GM12801 (cell line): ENCODE data around the gene SHANK2.

Experiments
- TF ChIP-seq, protein P1 (sequence below): IDR thresholded peaks from one replicate; pipeline ENCODE4 v1.5.1; 2011; ENCODE audit warnings: control low read depth; ENCODE audit not compliant: insufficient read length; ENCODE audit errors: extremely low read depth

Gene SHANK2

DNA sequence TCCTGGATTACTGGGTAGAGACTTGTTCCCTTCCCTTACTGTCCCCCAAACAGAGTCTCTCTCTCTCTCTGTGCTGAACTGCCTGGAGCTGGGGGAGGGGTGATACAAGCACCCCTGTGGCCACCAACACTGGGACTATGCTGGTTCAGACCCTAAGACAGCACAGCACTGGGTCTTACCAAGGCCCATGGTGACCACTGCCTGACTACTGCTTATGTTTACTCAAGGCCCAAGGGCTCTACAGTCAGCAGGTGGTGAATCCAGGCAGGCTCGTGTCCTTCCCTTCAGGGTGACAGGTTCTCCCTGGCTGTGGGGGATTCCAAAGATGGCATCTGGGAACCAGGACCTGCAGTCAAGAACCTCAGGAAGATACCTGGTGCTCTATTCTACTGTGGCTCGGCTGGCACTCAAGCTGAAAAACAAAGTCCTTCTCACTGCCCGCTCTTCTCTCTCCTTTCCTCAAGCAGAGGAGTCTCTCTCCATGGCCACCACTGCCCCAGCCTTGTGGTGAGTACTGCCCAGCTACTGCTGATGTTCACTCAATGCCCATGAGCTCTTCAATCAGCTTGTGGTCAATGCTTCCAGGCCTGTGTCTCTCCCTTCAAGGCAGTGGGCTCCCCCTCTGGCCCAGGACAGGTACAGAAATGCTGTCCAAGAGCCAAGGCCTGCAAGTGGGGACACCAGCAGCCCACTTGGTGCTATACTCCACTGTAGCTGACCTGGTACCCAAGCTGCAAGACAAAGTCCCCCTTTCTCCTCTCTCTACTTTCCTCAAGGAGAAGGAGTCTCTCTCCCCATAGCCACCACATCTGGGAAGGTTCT, 41.8 kb upstream of the SHANK2 start:
- TF ChIP-seq, protein P1, sequence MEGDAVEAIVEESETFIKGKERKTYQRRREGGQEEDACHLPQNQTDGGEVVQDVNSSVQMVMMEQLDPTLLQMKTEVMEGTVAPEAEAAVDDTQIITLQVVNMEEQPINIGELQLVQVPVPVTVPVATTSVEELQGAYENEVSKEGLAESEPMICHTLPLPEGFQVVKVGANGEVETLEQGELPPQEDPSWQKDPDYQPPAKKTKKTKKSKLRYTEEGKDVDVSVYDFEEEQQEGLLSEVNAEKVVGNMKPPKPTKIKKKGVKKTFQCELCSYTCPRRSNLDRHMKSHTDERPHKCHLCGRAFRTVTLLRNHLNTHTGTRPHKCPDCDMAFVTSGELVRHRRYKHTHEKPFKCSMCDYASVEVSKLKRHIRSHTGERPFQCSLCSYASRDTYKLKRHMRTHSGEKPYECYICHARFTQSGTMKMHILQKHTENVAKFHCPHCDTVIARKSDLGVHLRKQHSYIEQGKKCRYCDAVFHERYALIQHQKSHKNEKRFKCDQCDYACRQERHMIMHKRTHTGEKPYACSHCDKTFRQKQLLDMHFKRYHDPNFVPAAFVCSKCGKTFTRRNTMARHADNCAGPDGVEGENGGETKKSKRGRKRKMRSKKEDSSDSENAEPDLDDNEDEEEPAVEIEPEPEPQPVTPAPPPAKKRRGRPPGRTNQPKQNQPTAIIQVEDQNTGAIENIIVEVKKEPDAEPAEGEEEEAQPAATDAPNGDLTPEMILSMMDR: no peak

DNA sequence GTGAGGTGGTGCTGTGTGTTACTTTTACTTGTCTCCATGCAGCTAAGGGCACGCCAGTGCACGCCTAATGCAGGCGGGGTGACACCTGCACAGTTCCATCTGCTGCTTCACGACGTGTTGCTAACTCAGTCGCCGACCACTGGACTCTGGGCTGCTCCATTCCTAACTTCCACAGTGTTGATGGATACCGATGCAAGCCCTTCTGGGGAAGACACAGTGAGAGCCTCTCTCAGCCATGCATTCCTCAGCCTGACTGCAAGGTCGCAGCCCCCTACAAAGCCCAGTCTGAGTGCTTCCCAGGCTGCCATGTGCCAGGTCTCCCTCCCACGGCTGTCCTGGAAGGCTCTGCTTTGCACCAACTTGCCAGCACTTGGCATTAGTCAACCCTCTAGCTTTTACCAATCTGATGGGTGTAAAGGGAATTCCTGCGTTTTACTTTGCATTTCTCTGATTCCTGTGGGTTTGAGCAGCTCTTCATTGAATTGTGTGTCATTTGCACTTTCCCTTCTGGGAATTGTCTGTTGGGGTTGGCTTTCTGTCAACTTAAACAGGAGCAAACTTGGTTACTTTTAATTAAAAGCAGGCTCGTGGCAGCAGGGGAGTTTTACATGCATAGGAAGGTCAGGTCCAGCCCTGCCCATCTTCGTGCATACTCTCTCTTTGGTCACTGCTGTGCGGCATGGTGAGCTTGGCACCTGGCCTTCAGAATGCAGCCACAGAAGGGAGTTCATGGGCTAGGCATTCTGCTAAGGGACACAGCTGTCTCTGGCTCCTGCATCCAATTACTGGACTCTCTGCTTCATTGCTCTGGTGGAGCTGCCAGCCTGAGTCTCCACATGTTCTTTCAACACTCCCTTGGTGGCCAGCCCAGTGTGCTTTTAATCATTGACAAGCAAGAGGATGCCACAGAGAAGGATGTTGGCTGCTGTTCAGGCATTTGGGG, 34.6 kb upstream of the SHANK2 start:
- TF ChIP-seq, protein P1: no peak

DNA sequence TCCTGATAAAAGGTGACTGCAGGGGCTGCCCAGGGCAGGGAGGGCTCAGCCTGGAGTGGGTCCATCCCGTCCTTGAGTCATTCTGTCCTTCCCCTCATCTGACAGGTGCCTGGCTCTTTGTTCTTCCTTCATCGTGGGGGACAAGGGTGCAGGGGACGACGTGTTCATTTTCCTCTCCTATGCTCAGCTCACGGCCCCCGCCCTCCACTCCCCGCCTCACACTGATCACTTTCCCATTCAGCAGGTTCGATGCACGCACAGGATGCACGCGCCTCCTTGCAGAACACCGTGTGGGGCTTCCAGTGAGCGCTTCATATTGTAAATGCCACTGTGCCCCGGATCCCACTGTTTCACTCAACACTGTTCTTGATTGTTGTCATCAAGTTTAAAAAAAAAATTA, 32.7 kb upstream of the SHANK2 start:
- TF ChIP-seq, protein P1: no peak

DNA sequence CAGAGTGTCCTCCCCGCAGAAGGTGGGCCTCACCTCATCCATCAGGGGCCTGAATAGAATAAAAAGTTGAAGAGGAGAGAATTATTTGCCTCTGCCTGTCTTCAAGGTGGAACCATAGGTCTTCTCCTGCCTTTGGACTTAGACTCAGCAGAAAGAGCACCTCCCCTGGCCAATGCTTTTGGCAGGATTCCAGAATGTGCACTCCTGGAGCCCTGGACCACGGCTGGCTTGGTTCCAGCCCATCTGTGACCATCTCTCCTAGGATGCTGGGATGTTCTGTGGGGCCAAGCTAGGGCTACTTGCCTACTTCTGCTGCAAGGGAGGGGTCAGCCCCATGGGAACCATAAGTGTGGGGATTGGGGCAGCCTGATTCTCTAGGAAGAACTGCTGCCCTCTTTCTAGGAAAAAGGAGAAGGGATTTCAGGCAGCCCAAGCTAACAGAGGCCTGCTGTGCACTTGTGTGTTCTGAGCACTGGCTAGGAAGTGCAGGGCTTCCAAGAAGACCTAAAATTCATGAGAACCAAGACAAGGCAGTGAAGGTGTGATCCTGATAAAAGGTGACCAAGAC, 32.2 kb upstream of the SHANK2 start:
- TF ChIP-seq, protein P1: no peak

DNA sequence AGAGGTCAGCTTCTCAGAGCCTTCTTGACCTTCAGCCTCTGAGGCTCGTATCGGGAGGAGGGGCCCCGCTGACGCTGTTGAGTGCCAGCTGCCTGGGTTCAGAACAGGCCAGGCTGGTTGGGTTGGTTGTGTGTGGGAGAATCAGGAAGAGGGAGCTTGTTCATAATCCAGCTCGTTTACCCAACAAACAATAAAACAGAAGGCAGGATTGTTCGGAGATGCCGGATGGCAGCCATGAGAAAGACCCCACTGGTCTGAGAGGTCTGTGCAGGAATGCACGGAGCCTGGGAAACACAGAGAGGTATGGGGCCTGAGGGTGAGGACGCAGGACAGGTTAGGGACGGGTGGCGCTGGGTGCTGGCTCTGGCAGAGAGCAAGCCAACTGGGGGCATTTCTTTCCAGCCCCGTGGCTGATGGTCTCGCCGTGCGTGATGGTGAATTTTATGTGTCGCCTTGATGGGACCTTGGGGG, 31.6 kb upstream of the SHANK2 start:
- TF ChIP-seq, protein P1: no peak

DNA sequence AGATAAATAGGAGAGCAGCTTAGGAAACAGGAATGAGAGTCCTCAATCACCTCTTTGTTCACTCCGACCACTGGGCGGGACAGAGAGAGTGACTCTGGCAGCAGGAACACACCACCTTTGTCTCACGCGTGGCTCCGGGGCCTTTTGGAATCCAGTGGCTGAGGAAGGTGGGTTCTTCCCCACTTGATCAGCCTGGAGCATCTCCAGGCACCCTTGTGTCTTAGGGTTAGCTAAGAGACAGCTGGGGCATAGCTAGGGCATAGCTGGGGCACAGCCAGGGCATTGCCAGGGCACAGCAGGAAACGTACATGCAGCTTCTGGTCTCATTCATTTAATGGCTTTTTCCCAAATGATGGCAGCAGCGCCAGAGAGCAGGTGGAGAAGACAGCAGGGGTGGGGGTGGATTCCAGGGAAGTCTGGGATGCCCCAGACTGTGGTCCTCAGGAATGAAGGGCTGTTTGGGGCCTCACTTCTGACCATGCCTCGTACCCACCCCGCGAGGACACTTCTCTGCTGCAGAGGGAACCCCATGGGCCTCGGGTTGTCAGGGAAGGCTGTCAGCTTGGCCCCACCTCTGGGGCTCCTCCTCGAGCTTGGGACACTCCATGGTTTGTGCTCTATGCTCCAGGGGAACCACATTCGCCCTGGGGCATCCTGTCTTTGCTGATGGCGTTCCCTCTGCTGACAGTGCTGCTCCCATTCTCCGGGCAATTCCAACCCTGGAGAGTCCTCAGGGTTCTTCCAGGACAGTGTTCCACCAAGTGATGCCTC, 30.4 kb upstream of the SHANK2 start:
- TF ChIP-seq, protein P1: no peak
